Ovary (tissue), 9 donors: Measurements from ENCODE around the gene GAREM2. TPM values are rescaled to one million over a fixed set of nuclear protein-coding genes. Genes with fewer than 3 reads are reported as not detected.

ENCODE experiments used
- DNase-seq, 5 donors: peaks; one replicate each; pipeline ENCODE4 v3.0.0-alpha.2; 2019 to 2020
- H3K27ac ChIP-seq, 2 donors: fragments of 200-600 bp; one replicate each; pipeline versions ENCODE4 v1.5.1 to v1.8.0; 2019 to 2022
- H3K27me3 ChIP-seq: fragments of 200-600 bp; one replicate; pipeline ENCODE4 v1.8.0; 2022
- H3K36me3 ChIP-seq: fragments of 200-600 bp; sonication (generic); one replicate; pipeline ENCODE4 v1.5.1; 2019
- H3K4me1 ChIP-seq: one replicate; pipeline ENCODE4 v1.8.1; 2013; ENCODE audit warnings: mild to moderate bottlenecking, moderate library complexity; ENCODE audit not compliant: insufficient read depth
- H3K4me3 ChIP-seq: fragments of 200-600 bp; sonication (generic); one replicate; pipeline ENCODE4 v1.5.1; 2017
- H3K9me3 ChIP-seq, 2 donors: fragments of 200-600 bp in 1 of 2; sonication (generic) in 1 of 2; one replicate each; pipeline versions ENCODE4 v1.5.1 to v1.8.1; 2013 to 2019; ENCODE audit warnings: mild to moderate bottlenecking in 1 of 2, moderate library complexity in 1 of 2
- EP300 ChIP-seq: sonication (generic); formaldehyde crosslinking; IDR thresholded peaks from one replicate; pipeline ENCODE4 v1.6.1; 2017; ENCODE audit warnings: antibody characterized with exemption
- POLR2A ChIP-seq: fragments of 450-650 bp; IDR thresholded peaks from one replicate; pipeline ENCODE4 v1.6.1; 2017; ENCODE audit warnings: antibody characterized with exemption, mild to moderate bottlenecking, moderate library complexity
- WGBS, 3 donors: extraction: QIAGEN DNeasy Blood & Tissue Kit in 1 of 3; methylation state at CpG; one replicate each; pipeline versions ENCODE4 v1.1.5 to v1.1.7; 2013 to 2017; 5-methylcytosine and 5-hydroxymethylcytosine counted together
- intact Hi-C, 4 donors: fragments of 100-400 bp; cut with DNase I; formaldehyde crosslinking; loops; one replicate each; pipeline versions ENCODE4 v1.11.0 to v1.15.1; 2022 to 2023
- polyA plus RNA-seq, 2 donors: library from polyadenylated mRNA; stranded (reverse); fragments of 200-250 nt in 1 of 2; fragments of 350-450 nt in 1 of 2; fragmentation: Illumina TruSeq in 1 of 2; extraction: RNeasy Lipid Tissue Mini Kit (QIAGEN cat#74804) in 1 of 2; gene quantifications; one replicate each; pipeline ENCODE4 v1.2.3, GENCODE V29; 2013 to 2014
- total RNA-seq, 7 donors: library from RNA; depleted of rRNA in 2 of 7; stranded (reverse); fragments of >200 nt in 2 of 7; fragmentation: NEBNext Ultra II Directional in 3 of 7; extraction: Animal tissue kit (Norgen Biotek cat#: 25700) in 3 of 7; gene quantifications; one replicate each; pipeline versions ENCODE4 v1.1.0 to v1.2.4, GENCODE V29; 2016 to 2023
- TF ChIP-seq, protein P1 (sequence below), 3 donors: fragments of 450-650 bp in 2 of 3; fragments of 200-600 bp in 1 of 3; IDR thresholded peaks; one replicate each; pipeline versions ENCODE4 v1.5.1 to v1.8.0; 2016 to 2022; ENCODE audit warnings: antibody characterized with exemption in 3 of 3, mild to moderate bottlenecking in 1 of 3
- donor health status: DM: no; HTN: no; CAD: no; lungs with moderate emphysema.
- donor health status: DM: no; HTN: no; CAD: no.
- donor health status: Bipolar disorder and iron deficiency.
- donor health status: DM: yes; HTN: yes; CAD: no.
- donor health status: DM: no; HTN: no; CAD: no.
- donor health status: DM: yes; HTN: yes; CAD: no.

Gene GAREM2
- total and polyA plus RNA-seq, 9 donors: 1.0 to 13.5 (median 5.6) TPM

DNA sequence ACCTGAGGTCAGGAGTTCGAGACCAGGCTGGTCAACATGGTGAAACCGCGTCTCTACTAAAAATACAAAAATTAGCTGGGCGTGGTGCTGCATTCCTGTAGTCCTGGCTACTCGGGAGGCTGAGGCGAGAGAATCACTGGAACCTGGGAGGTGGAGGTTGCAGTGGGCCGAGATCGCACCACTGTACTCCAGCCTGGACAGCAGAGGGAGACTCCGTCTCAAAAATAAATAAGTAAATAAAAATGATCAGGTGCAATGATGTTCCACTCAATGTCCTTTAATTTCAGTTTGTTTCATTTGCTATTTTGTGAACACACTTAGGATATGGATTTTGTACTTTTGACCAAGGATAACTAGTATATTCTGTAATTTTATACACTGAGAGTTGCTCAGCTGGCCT, 62.2 kb downstream of the GAREM2 start:
- Histone ChIP-seq H3K36me3 (no peaks in the 10 kb centered on the region), H3K4me3 (no peak overlapping the region), H3K4me1 (no peaks in the 10 kb centered on the region), H3K27ac (no peak overlapping the region), H3K27me3 (no peaks in the 10 kb centered on the region), H3K9me3 (no peaks in the 10 kb centered on the region)
- no peak for DNase-seq
- 82 to 90% (median 89%) methylated on average over 9 of the region's 9 CpGs for WGBS, 3 donors
- intact Hi-C loops: loop anchor here in 2 of 4 donors (10.0 kb wide), 1 partner anchor 80 kb away; no protein-coding TSS in a partner anchor
- TF ChIP-seq POLR2A (no peak), EP300 (no peak)
- TF ChIP-seq, protein P1, sequence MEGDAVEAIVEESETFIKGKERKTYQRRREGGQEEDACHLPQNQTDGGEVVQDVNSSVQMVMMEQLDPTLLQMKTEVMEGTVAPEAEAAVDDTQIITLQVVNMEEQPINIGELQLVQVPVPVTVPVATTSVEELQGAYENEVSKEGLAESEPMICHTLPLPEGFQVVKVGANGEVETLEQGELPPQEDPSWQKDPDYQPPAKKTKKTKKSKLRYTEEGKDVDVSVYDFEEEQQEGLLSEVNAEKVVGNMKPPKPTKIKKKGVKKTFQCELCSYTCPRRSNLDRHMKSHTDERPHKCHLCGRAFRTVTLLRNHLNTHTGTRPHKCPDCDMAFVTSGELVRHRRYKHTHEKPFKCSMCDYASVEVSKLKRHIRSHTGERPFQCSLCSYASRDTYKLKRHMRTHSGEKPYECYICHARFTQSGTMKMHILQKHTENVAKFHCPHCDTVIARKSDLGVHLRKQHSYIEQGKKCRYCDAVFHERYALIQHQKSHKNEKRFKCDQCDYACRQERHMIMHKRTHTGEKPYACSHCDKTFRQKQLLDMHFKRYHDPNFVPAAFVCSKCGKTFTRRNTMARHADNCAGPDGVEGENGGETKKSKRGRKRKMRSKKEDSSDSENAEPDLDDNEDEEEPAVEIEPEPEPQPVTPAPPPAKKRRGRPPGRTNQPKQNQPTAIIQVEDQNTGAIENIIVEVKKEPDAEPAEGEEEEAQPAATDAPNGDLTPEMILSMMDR (IDR thresholded peaks at IDR 0.05): peak in 1 of 3 donors; percentile 28

DNA sequence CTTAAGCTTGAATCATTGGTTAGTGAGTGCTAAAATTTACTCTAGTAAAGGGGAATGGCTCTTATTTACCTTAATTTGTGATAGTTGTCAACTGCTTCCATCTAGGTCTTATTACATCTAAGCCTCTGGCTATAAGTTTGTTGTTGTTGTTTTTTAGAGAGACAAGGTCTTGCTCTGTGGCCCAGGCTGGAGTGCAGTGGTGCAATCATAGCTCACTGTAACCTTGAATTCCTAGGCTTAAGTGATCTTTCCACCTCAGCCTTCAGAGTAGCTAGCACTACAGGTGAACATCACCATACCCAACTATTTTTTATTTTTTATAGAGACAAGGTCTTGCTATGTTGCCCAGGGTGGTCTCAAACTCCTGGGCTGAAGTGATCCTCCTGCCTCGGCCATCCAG, 65.0 kb downstream of the GAREM2 start:
- Histone ChIP-seq H3K4me3 (no peak overlapping the region), H3K4me1 (peaks cover 7% of the 10 kb centered on the region), H3K27ac (no peak overlapping the region), H3K9me3 (no peaks in the 10 kb centered on the region), H3K27me3 (no peaks in the 10 kb centered on the region), H3K36me3 (no peaks in the 10 kb centered on the region)
- TF ChIP-seq EP300: no peak
- TF ChIP-seq, protein P1 (IDR thresholded peaks at IDR 0.05): no peak
- no peak for TF ChIP-seq POLR2A
- DNase-seq: no peak
- 84 to 93% (median 90%) methylated on average over 1 of the region's 1 CpG for WGBS, 3 donors
- intact Hi-C loops: loop anchor here in 2 of 4 donors (10.0 kb wide), 1 partner anchor 77 kb away; no protein-coding TSS in a partner anchor

DNA sequence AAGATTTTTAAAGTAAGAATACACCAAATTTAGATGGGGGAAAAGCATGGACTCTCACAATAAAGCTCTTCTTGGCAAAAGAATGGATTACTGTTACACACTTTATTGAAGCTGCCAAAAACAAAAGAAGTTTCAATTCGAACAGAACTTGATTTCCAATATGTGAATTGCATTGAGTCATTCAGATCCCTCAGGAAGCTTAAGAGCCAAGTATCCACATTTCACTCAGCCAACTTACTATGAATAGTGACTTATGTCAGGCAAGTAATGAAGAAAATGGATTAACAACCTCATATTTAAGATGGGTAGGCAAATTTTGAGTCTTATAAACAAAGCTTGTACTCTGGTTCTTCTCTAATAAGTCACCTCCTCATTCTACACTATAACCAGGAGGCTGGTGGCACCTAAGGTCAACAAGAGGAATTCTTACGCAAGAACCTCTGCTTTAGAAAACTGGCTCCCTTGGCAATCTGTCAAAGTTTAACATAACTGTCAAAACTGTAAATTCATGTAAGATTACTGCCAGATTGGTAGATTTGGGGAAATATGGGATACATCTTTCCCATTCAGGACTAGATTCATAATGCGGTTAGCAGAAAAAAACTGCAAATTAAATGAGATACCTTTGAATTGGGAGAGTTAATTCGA, 65.5 kb downstream of the GAREM2 start:
- no peaks in the 10 kb centered on the region for H3K27me3 ChIP-seq
- no peaks in the 10 kb centered on the region for H3K9me3 ChIP-seq
- intact Hi-C loops: loop anchor here in 2 of 4 donors (10.0 kb wide), 1 partner anchor 76 kb away; no protein-coding TSS in a partner anchor
- peaks cover 8% of the 10 kb centered on the region for H3K4me1 ChIP-seq
- no peaks in the 10 kb centered on the region for H3K36me3 ChIP-seq
- no peak overlapping the region for H3K4me3 ChIP-seq
- TF ChIP-seq, protein P1 (IDR thresholded peaks at IDR 0.05): no peak
- TF ChIP-seq EP300: no peak
- TF ChIP-seq POLR2A: no peak
- WGBS, 3 donors: 86 to 91% (median 90%) methylated on average over 4 of the region's 4 CpGs
- H3K27ac ChIP-seq: no peak overlapping the region
- no peak for DNase-seq

Other genes starting within 250 kb of the GAREM2 start
- 10 to 100 TPM in 2 of 7 donors, 1 to 10 TPM in 5; 5.1 to 16.0 (median 8.1) TPM for gene KIF3C, start 190.6 kb upstream of the GAREM2 start, total RNA-seq
- gene KIF3C, start 190.6 kb upstream of the GAREM2 start, polyA plus RNA-seq: 1 to 10 TPM; 7.8 to 9.0 TPM
- gene RAB10, start 139.0 kb upstream of the GAREM2 start, total RNA-seq: 100 to 1,000 TPM in 2 of 7 donors, 10 to 100 TPM in 5; 65.0 to 109 (median 93.6) TPM
- 100 to 1,000 TPM in 1 of 2 donors, 10 to 100 TPM in 1; 37.6 to 112 TPM for gene RAB10, start 139.0 kb upstream of the GAREM2 start, polyA plus RNA-seq
- gene HADHA, start 71.5 kb downstream of the GAREM2 start, total RNA-seq: 100 to 1,000 TPM in 5 of 7 donors, 10 to 100 TPM in 2; 85.2 to 167 (median 129) TPM
- 100 to 1,000 TPM in 1 of 2 donors, 10 to 100 TPM in 1; 94.1 to 290 TPM for gene HADHA, start 71.5 kb downstream of the GAREM2 start, polyA plus RNA-seq
- 100 to 1,000 TPM in 5 of 7 donors, 10 to 100 TPM in 2; 81.1 to 124 (median 104) TPM for gene HADHB, start 71.9 kb downstream of the GAREM2 start, total RNA-seq
- gene HADHB, start 71.9 kb downstream of the GAREM2 start, polyA plus RNA-seq: 100 to 1,000 TPM in 1 of 2 donors, 10 to 100 TPM in 1; 88.9 to 224 TPM
- 10 to 100 TPM in 6 of 7 donors, 1 to 10 TPM in 1; 7.3 to 23.7 (median 16.4) TPM for gene SELENOI, start 173.1 kb downstream of the GAREM2 start, total RNA-seq
- 1 to 10 TPM; 2.5 to 4.3 TPM for gene SELENOI, start 173.1 kb downstream of the GAREM2 start, polyA plus RNA-seq
- gene ADGRF3, start 173.7 kb downstream of the GAREM2 start, total RNA-seq: under 1 TPM in 2 of 7 donors, not detected in 5; 0.11 to 0.33 TPM
- gene ADGRF3, start 173.7 kb downstream of the GAREM2 start, polyA plus RNA-seq: under 1 TPM; 0.06 to 0.20 TPM
- 10 to 100 TPM in 1 of 7 donors, 1 to 10 TPM in 2, under 1 TPM in 2, not detected in 2; 0.52 to 11.8 (median 1.8) TPM for gene DRC1, start 228.8 kb downstream of the GAREM2 start, total RNA-seq
- gene DRC1, start 228.8 kb downstream of the GAREM2 start, polyA plus RNA-seq: under 1 TPM in 1 of 2 donors, not detected in 1; 0.05 TPM